HFF-Myc (cell line): ENCODE results near the gene HPCAL1.

Experiments used
- DNase-seq: peaks from one replicate; pipeline ENCODE4 v3.0.0-alpha.2; 2011; ENCODE audit warnings: low read depth; ENCODE audit errors: extremely low read depth
- H3K4me3 ChIP-seq: replicated peaks from 2 replicates; pipeline ENCODE4 v1.5.1; 2011; ENCODE audit warnings: low read depth, mild to moderate bottlenecking, control low read depth, low read length
- TF ChIP-seq, protein P1 (sequence below): IDR thresholded peaks from 2 replicates; pipeline ENCODE4 v1.5.1; 2012; ENCODE audit warnings: mild to moderate bottlenecking, low read depth, low read length, control low read depth; ENCODE audit errors: missing control alignments

HPCAL1 gene

GRCh38 chr2:10371441-10372196 lies 68.9 kb downstream of the HPCAL1 start:
- DNase-seq: no peak
- H3K4me3 ChIP-seq: no peak overlapping the region
- TF ChIP-seq, protein P1, sequence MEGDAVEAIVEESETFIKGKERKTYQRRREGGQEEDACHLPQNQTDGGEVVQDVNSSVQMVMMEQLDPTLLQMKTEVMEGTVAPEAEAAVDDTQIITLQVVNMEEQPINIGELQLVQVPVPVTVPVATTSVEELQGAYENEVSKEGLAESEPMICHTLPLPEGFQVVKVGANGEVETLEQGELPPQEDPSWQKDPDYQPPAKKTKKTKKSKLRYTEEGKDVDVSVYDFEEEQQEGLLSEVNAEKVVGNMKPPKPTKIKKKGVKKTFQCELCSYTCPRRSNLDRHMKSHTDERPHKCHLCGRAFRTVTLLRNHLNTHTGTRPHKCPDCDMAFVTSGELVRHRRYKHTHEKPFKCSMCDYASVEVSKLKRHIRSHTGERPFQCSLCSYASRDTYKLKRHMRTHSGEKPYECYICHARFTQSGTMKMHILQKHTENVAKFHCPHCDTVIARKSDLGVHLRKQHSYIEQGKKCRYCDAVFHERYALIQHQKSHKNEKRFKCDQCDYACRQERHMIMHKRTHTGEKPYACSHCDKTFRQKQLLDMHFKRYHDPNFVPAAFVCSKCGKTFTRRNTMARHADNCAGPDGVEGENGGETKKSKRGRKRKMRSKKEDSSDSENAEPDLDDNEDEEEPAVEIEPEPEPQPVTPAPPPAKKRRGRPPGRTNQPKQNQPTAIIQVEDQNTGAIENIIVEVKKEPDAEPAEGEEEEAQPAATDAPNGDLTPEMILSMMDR: no peak

- H3K4me3 ChIP-seq: no peak overlapping the region
- TF ChIP-seq, protein P1: no peak
- no peak for DNase-seq
These were observed 69.6 kb downstream of the HPCAL1 start for GRCh38 chr2:10372203-10372861.

DNA sequence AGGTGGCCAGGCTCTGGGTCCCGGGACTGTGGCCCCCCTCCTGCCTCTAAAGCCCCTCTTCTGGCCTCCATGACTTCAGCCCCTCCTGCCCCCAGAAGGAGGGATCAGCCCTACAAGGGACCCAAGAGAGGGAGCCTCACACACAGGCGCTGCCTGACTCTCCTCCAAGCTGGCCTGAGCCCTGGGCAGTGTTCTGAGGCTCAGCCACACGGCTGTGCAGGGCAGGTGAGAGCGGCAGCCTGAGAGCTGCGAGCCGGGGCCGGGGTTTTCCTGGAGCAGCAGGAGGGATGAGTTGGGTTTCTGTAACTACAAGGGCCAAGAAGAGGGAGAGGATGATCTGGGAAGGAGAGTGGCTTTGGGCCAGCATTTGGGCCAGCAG lies 70.1 kb downstream of the HPCAL1 start:
- H3K4me3 ChIP-seq: no peak overlapping the region
- TF ChIP-seq, protein P1: no peak
- no peak for DNase-seq

DNA sequence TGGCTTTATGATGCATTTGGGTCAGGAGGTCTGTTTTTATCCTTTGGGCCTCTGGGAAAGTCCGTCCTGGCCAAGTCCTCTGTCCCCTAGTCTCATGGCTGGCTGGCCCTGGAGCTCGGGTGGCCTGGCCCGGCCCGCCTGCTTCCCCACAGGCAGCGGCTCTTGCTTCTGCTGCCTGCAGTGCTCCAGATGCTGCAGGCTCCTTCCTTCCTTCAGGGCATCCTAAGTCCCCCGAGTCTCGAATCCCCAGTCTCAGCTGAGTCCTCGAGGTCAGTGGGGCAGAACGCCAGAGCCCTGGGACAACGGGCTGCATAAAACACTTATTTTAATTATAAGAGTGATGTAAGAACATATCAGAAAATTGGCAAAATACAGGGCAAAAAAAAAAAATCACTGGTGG lies 71.2 kb downstream of the HPCAL1 start:
- no peak overlapping the region for H3K4me3 ChIP-seq

GRCh38 chr2:10374362-10374943 lies 71.7 kb downstream of the HPCAL1 start:
- no peak overlapping the region for H3K4me3 ChIP-seq
- TF ChIP-seq, protein P1: no peak
- no peak for DNase-seq

More for the DNA sequence above, 71.2 kb downstream of the HPCAL1 start:
- DNase-seq: no peak
- TF ChIP-seq, protein P1: no peak

- DNase-seq: no peak
- TF ChIP-seq, protein P1: no peak
- no peak overlapping the region for H3K4me3 ChIP-seq
These were observed 73.0 kb downstream of the HPCAL1 start for GRCh38 chr2:10375570-10376281.
